Activated CD8-positive, alpha-beta memory T cell treated with anti-CD3 and anti-CD28 coated beads for 1 hour (primary cell): Measurements from ENCODE around the gene TRIM47.
A peak's percentile ranks its signal among the peaks of the same experiment; 100 is the strongest.

Experiments used
- DNase-seq, 2 donors: peaks; one replicate each; pipeline ENCODE4 v3.0.0-alpha.2; 2020; ENCODE audit warnings: low read depth in 1 of 2; ENCODE audit errors: extremely low read depth in 1 of 2

Gene TRIM47

GRCh38 chr17:75834279-75834920, 44.0 kb downstream of the TRIM47 start:
- no peak for DNase-seq

- DNase-seq = no peak
These were observed 45.6 kb downstream of the TRIM47 start for GRCh38 chr17:75832652-75833400.

- DNase-seq = no peak
These were observed 46.2 kb downstream of the TRIM47 start for GRCh38 chr17:75832164-75832651.

GRCh38 chr17:75831032-75831571, 47.3 kb downstream of the TRIM47 start:
- DNase-seq = no peak

- no peak for DNase-seq
These were observed 48.0 kb downstream of the TRIM47 start for GRCh38 chr17:75830164-75831031.

GRCh38 chr17:75829747-75830146, 48.6 kb downstream of the TRIM47 start:
- no peak for DNase-seq

GRCh38 chr17:75828741-75829140, 49.6 kb downstream of the TRIM47 start:
- DNase-seq = no peak

GRCh38 chr17:75828076-75828400, 50.3 kb downstream of the TRIM47 start:
- no peak for DNase-seq

GRCh38 chr17:75827308-75828075, 50.9 kb downstream of the TRIM47 start:
- peak; percentile 38 to 55 for DNase-seq

- no peak for DNase-seq
These were observed 51.6 kb downstream of the TRIM47 start for GRCh38 chr17:75826561-75827307.

- DNase-seq = no peak
These were observed 52.5 kb downstream of the TRIM47 start for GRCh38 chr17:75825748-75826370.

- DNase-seq = no peak
These were observed 53.2 kb downstream of the TRIM47 start for GRCh38 chr17:75825149-75825552.

GRCh38 chr17:75824666-75825065, 53.7 kb downstream of the TRIM47 start:
- no peak for DNase-seq
